Right lobe of liver (tissue), 6 donors: ENCODE results near the gene IKZF2. TPM values are rescaled to one million over a fixed set of nuclear protein-coding genes. Genes with fewer than 3 reads are reported as not detected.

Experiments
- ATAC-seq, 4 donors: fragments of 200-7000 bp; cut with Tn5 transposase; one replicate each; pipeline ENCODE4 v1.9.1; 2020; ENCODE audit warnings: mild to moderate bottlenecking in 4 of 4, moderate library complexity in 4 of 4
- DNase-seq, 3 donors: peaks; one replicate each; pipeline ENCODE4 v3.0.0-alpha.2; 2020
- H3K27ac ChIP-seq, 3 donors: fragments of 200-600 bp; one replicate each; pipeline ENCODE4 v1.8.0; 2022
- H3K27me3 ChIP-seq, 2 donors: fragments of 200-600 bp; one replicate each; pipeline ENCODE4 v1.8.0; 2022
- H3K36me3 ChIP-seq, 4 donors: fragments of 200-600 bp; sonication (generic) in 1 of 4; one replicate each; pipeline versions ENCODE4 v1.5.1 to v1.8.0; 2017 to 2022; ENCODE audit warnings: control low read depth in 1 of 4
- H3K4me1 ChIP-seq, 4 donors: fragments of 200-600 bp; sonication (generic) in 1 of 4; one replicate each; pipeline versions ENCODE4 v1.5.1 to v1.8.0; 2017 to 2022; ENCODE audit warnings: control low read depth in 1 of 4
- H3K4me3 ChIP-seq, 3 donors: fragments of 200-600 bp; one replicate each; pipeline ENCODE4 v1.8.0; 2022
- H3K9me3 ChIP-seq, 4 donors: fragments of 200-600 bp; sonication (generic) in 1 of 4; one replicate each; pipeline versions ENCODE4 v1.5.1 to v1.8.0; 2017 to 2022; ENCODE audit warnings: control low read depth in 1 of 4
- POLR2A ChIP-seq: fragments of 450-650 bp; IDR thresholded peaks from one replicate; pipeline ENCODE4 v1.6.1; 2017; ENCODE audit warnings: antibody characterized with exemption, mild to moderate bottlenecking
- WGBS: methylation state at CpG from one replicate; pipeline ENCODE4 v1.1.6; 2018; ENCODE audit warnings: low coverage, low lambda C conversion rate; ENCODE audit not compliant: insufficient coverage; ENCODE audit errors: missing lambda C conversion rate; 5-methylcytosine and 5-hydroxymethylcytosine counted together
- intact Hi-C, 2 donors: fragments of 100-400 bp; cut with DNase I; formaldehyde crosslinking; loops; one replicate each; pipeline versions ENCODE4 v1.11.2 to v1.14.1; 2022
- total RNA-seq, 6 experiments: library from RNA; depleted of rRNA in 2 of 6; stranded (reverse); fragments of >200 nt in 2 of 6; fragmentation: NEBNext Ultra II Directional in 3 of 6; extraction: Animal tissue kit (Norgen Biotek cat#: 25700) in 3 of 6; gene quantifications; one replicate each; pipeline versions ENCODE4 v1.1.0 to v1.2.4, GENCODE V29; 2016 to 2023
- TF ChIP-seq, protein P1 (sequence below), 4 donors: fragments of 200-600 bp in 3 of 4; fragments of 450-650 bp in 1 of 4; IDR thresholded peaks; one replicate each; pipeline versions ENCODE4 v1.5.1 to v1.8.0; 2016 to 2022; ENCODE audit warnings: antibody characterized with exemption in 4 of 4, mild to moderate bottlenecking in 2 of 4
- donor health status: DM: no; HTN: yes; CAD: no.
- donor health status: DM: no; HTN: no; CAD: no.
- donor health status: DM: no; HTN: no; CAD: no.
- donor health status: DM: no; HTN: yes; CAD: no.
- donor health status: DM: no; HTN: yes; CAD: no.

Gene IKZF2
- total RNA-seq, 6 experiments from 2014 or later: 1.1 to 4.1 (median 1.9) TPM

GRCh38 chr2:213004197-213004821, 147.1 kb downstream of the IKZF2 start:
- Histone ChIP-seq H3K27me3 (no peaks in the 10 kb centered on the region), H3K4me3 (no peak overlapping the region), H3K36me3 (no peaks in the 10 kb centered on the region), H3K4me1 (no peaks in the 10 kb centered on the region), H3K27ac (no peak overlapping the region), H3K9me3 (no peaks in the 10 kb centered on the region)
- intact Hi-C loops: no loop called here
- no peak for TF ChIP-seq POLR2A
- TF ChIP-seq, protein P1, sequence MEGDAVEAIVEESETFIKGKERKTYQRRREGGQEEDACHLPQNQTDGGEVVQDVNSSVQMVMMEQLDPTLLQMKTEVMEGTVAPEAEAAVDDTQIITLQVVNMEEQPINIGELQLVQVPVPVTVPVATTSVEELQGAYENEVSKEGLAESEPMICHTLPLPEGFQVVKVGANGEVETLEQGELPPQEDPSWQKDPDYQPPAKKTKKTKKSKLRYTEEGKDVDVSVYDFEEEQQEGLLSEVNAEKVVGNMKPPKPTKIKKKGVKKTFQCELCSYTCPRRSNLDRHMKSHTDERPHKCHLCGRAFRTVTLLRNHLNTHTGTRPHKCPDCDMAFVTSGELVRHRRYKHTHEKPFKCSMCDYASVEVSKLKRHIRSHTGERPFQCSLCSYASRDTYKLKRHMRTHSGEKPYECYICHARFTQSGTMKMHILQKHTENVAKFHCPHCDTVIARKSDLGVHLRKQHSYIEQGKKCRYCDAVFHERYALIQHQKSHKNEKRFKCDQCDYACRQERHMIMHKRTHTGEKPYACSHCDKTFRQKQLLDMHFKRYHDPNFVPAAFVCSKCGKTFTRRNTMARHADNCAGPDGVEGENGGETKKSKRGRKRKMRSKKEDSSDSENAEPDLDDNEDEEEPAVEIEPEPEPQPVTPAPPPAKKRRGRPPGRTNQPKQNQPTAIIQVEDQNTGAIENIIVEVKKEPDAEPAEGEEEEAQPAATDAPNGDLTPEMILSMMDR (IDR thresholded peaks at IDR 0.05): no peak
- no peak for ATAC-seq
- WGBS: 85% methylated on average over 5 of the region's 5 CpGs
- no peak for DNase-seq

GRCh38 chr2:213002383-213002782, 149.0 kb downstream of the IKZF2 start:
- Histone ChIP-seq H3K9me3 (no peaks in the 10 kb centered on the region), H3K27me3 (no peaks in the 10 kb centered on the region), H3K27ac (no peak overlapping the region), H3K36me3 (no peaks in the 10 kb centered on the region), H3K4me1 (no peaks in the 10 kb centered on the region), H3K4me3 (no peak overlapping the region)
- intact Hi-C loops: no loop called here
- ATAC-seq (no peak), DNase-seq (no peak)
- TF ChIP-seq, protein P1 (IDR thresholded peaks at IDR 0.05): no peak
- TF ChIP-seq POLR2A: no peak

- Histone ChIP-seq H3K9me3 (no peaks in the 10 kb centered on the region), H3K4me1 (no peaks in the 10 kb centered on the region), H3K36me3 (no peaks in the 10 kb centered on the region), H3K27me3 (no peaks in the 10 kb centered on the region), H3K4me3 (no peak overlapping the region), H3K27ac (no peak overlapping the region)
- TF ChIP-seq POLR2A: no peak
- TF ChIP-seq, protein P1 (IDR thresholded peaks at IDR 0.05): no peak
- WGBS: 30% methylated on average over 3 of the region's 3 CpGs
- intact Hi-C loops: no loop called here
- DNase-seq: no peak
- ATAC-seq: peak in 1 of 4 donors; percentile 48
Observed at GRCh38 chr2:213001297-213001910, 150.0 kb downstream of the IKZF2 start.

GRCh38 chr2:212998626-212999359, 152.6 kb downstream of the IKZF2 start:
- H3K4me1 ChIP-seq: no peaks in the 10 kb centered on the region
- H3K27ac ChIP-seq: no peak overlapping the region
- H3K4me3 ChIP-seq: no peak overlapping the region
- DNase-seq: no peak
- no peak for TF ChIP-seq POLR2A
- TF ChIP-seq, protein P1 (IDR thresholded peaks at IDR 0.05): no peak
- no peaks in the 10 kb centered on the region for H3K9me3 ChIP-seq
- 94% methylated on average over 2 of the region's 2 CpGs for WGBS
- no peak for ATAC-seq
- H3K27me3 ChIP-seq: no peaks in the 10 kb centered on the region
- intact Hi-C loops: no loop called here
- no peaks in the 10 kb centered on the region for H3K36me3 ChIP-seq
